ENCODE measurements around the gene SNHG17.
"Not testable (repeated sequence)": the region's sequence is repeated elsewhere in the genome, so short reads cannot be mapped to it uniquely, and the experiment has no call there.

The SNHG17 gene

GRCh38 chr20:38434770-38435554 lies at the start of gene SNHG17:
Gene SNHG17, minus strand, starts transcription at chr20:38435328.
- peak; percentile 91 for DNase-seq

- no peak for DNase-seq
Observed at GRCh38 chr20:38479596-38479995, 44.5 kb upstream of the SNHG17 start.

GRCh38 chr20:38477747-38478146 lies 42.6 kb upstream of the SNHG17 start:
- DNase-seq, result no peak

GRCh38 chr20:38473367-38473795 lies 38.3 kb upstream of the SNHG17 start:
- DNase-seq, result no peak

GRCh38 chr20:38472513-38473366 lies 37.6 kb upstream of the SNHG17 start, which contains the start of gene RALGAPB:
Gene RALGAPB, plus strand, starts transcription at chr20:38472843. Its CDS starts 15,590 bp downstream, at chr20:38488433.
- peak; percentile 99 for DNase-seq

- no peak for DNase-seq
Observed at GRCh38 chr20:38471987-38472512, 36.9 kb upstream of the SNHG17 start.

- DNase-seq, result no peak
Observed at GRCh38 chr20:38471245-38471644, 36.1 kb upstream of the SNHG17 start.

GRCh38 chr20:38466983-38467382 lies 31.9 kb upstream of the SNHG17 start:
- DNase-seq, result no peak

- DNase-seq, result no peak
Observed at GRCh38 chr20:38466171-38466570, 31.0 kb upstream of the SNHG17 start.

- DNase-seq, result not testable (repeated sequence)
Observed at GRCh38 chr20:38461569-38461968, 26.4 kb upstream of the SNHG17 start.

GRCh38 chr20:38461167-38461566 lies 26.0 kb upstream of the SNHG17 start:
- DNase-seq, result not testable (repeated sequence)

- DNase-seq, result not testable (repeated sequence)
Observed at GRCh38 chr20:38460631-38461030, 25.5 kb upstream of the SNHG17 start.

- no peak for DNase-seq
Observed at GRCh38 chr20:38460040-38460623, 25.0 kb upstream of the SNHG17 start.

GRCh38 chr20:38458314-38458713 lies 23.2 kb upstream of the SNHG17 start:
- no peak for DNase-seq

GRCh38 chr20:38454556-38455473 lies 19.7 kb upstream of the SNHG17 start:
- no peak for DNase-seq

- no peak for DNase-seq
Observed at GRCh38 chr20:38453941-38454340, 18.8 kb upstream of the SNHG17 start.

- DNase-seq, result no peak
Observed at GRCh38 chr20:38452880-38453624, 17.9 kb upstream of the SNHG17 start.

GRCh38 chr20:38450412-38450975 lies 15.4 kb upstream of the SNHG17 start:
- DNase-seq, result no peak

GRCh38 chr20:38449046-38449445 lies 13.9 kb upstream of the SNHG17 start:
- DNase-seq, result no peak

- DNase-seq, result no peak
Observed at GRCh38 chr20:38447931-38448675, 13.0 kb upstream of the SNHG17 start.
